ENCODE measurements around the gene KICS2. TPM values are rescaled to one million over a fixed set of nuclear protein-coding genes. Genes with fewer than 3 reads are reported as not detected.

KICS2 gene
- total and polyA plus RNA-seq, 2 of the 13 experiments (the other 11 are each of a cell fraction or from before 2014, with no cell fraction given): 3.5 to 6.6 TPM

DNA sequence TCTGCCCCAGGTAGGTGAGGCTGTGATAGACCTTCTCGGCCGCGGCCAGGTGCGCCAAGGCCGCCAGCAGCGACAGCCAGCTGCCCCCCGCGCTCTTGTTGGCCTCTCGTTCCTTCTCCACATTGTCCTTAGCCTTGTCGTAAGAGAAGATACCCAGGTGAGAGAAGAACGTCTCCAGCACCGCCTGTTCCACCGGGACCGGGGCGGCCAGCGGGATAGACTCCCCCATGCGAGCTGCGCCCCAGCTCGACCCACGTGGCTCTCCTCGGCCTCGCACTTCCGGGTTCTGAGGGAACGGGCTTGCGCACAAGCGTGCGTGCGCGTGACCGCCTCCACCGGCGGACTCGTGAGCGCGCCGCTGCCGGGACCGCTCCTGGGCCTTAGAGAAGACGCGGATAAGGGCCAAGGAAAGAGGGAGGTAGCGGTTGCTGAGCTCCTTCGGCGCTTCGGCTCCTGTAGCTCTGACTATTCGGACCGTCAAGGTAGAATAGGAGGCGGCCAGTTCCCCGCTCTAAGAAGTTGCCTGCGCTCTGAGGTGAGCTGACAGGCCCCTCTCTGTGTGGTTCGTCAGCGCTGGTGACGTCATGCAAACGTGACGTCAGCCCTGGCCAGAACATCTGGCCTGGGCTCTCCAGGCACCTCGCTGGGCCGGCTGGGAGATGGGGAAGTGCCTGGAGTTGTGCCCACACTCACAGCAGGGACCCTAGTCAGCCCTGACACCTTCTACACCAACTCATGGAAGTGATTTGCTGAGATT is at the start of gene KICS2 (continued):
- TF ChIP-seq, protein P1, sequence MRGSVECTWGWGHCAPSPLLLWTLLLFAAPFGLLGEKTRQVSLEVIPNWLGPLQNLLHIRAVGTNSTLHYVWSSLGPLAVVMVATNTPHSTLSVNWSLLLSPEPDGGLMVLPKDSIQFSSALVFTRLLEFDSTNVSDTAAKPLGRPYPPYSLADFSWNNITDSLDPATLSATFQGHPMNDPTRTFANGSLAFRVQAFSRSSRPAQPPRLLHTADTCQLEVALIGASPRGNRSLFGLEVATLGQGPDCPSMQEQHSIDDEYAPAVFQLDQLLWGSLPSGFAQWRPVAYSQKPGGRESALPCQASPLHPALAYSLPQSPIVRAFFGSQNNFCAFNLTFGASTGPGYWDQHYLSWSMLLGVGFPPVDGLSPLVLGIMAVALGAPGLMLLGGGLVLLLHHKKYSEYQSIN (CRISPR knock-in tag; IDR thresholded peaks at IDR 0.05; ENCODE audit: borderline replicate concordance): no peak
- TF ChIP-seq ASH2L (IDR thresholded peaks at IDR 0.05; ENCODE audit: insufficient read length, low read depth, low read length) (peak; percentile 96), ZNF124 (CRISPR knock-in tag; IDR thresholded peaks at IDR 0.05) (no peak), ZNF562 (CRISPR knock-in tag; IDR thresholded peaks at IDR 0.05; ENCODE audit: borderline replicate concordance) (no peak), KLF9 (CRISPR knock-in tag; IDR thresholded peaks at IDR 0.05; ENCODE audit: low read depth) (0 out of 2 replicates have a peak, but pooled peaks have one; percentile 56), POLR2AphosphoS2 (IDR thresholded peaks at IDR 0.05; ENCODE audit: low read depth, low read length) (no peak; the same call in 1 of the 2 replicates), ZMYM4 (CRISPR knock-in tag; IDR thresholded peaks at IDR 0.05) (peak; percentile 83; the same call in 1 of the 2 replicates), MLLT10 (CRISPR knock-in tag; IDR thresholded peaks at IDR 0.05) (no peak), NR3C1 (CRISPR knock-in tag; IDR thresholded peaks at IDR 0.05) (0 out of 2 replicates have a peak, but pooled peaks have one; percentile 46), CCAR2 (optimal IDR thresholded peaks at IDR 0.05; ENCODE audit: low read depth, low read length) (no peak), ZC3H13 (CRISPR knock-in tag; IDR thresholded peaks at IDR 0.05) (no peak), ZBTB7B (CRISPR knock-in tag; IDR thresholded peaks at IDR 0.05) (0 out of 2 replicates have a peak, but pooled peaks have one; percentile 47), NR2F2 (IDR thresholded peaks at IDR 0.05; ENCODE audit: borderline replicate concordance, low read depth) (no peak; the same call in 1 of the 2 replicates)
- TF ChIP-seq, protein P2, sequence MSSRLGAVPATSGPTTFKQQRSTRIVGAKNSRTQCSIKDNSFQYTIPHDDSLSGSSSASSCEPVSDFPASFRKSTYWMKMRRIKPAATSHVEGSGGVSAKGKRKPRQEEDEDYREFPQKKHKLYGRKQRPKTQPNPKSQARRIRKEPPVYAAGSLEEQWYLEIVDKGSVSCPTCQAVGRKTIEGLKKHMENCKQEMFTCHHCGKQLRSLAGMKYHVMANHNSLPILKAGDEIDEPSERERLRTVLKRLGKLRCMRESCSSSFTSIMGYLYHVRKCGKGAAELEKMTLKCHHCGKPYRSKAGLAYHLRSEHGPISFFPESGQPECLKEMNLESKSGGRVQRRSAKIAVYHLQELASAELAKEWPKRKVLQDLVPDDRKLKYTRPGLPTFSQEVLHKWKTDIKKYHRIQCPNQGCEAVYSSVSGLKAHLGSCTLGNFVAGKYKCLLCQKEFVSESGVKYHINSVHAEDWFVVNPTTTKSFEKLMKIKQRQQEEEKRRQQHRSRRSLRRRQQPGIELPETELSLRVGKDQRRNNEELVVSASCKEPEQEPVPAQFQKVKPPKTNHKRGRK (CRISPR knock-in tag; IDR thresholded peaks at IDR 0.05): no peak
- TF ChIP-seq, protein P3, sequence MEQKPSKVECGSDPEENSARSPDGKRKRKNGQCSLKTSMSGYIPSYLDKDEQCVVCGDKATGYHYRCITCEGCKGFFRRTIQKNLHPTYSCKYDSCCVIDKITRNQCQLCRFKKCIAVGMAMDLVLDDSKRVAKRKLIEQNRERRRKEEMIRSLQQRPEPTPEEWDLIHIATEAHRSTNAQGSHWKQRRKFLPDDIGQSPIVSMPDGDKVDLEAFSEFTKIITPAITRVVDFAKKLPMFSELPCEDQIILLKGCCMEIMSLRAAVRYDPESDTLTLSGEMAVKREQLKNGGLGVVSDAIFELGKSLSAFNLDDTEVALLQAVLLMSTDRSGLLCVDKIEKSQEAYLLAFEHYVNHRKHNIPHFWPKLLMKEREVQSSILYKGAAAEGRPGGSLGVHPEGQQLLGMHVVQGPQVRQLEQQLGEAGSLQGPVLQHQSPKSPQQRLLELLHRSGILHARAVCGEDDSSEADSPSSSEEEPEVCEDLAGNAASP (CRISPR knock-in tag; IDR thresholded peaks at IDR 0.05; ENCODE audit: borderline replicate concordance): peak; percentile 58; the same call in 1 of the 2 replicates
- TF ChIP-seq, protein P4, sequence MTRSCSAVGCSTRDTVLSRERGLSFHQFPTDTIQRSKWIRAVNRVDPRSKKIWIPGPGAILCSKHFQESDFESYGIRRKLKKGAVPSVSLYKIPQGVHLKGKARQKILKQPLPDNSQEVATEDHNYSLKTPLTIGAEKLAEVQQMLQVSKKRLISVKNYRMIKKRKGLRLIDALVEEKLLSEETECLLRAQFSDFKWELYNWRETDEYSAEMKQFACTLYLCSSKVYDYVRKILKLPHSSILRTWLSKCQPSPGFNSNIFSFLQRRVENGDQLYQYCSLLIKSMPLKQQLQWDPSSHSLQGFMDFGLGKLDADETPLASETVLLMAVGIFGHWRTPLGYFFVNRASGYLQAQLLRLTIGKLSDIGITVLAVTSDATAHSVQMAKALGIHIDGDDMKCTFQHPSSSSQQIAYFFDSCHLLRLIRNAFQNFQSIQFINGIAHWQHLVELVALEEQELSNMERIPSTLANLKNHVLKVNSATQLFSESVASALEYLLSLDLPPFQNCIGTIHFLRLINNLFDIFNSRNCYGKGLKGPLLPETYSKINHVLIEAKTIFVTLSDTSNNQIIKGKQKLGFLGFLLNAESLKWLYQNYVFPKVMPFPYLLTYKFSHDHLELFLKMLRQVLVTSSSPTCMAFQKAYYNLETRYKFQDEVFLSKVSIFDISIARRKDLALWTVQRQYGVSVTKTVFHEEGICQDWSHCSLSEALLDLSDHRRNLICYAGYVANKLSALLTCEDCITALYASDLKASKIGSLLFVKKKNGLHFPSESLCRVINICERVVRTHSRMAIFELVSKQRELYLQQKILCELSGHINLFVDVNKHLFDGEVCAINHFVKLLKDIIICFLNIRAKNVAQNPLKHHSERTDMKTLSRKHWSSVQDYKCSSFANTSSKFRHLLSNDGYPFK (CRISPR knock-in tag; IDR thresholded peaks at IDR 0.05; ENCODE audit: borderline replicate concordance): peak; percentile 79; the same call in 1 of the 2 replicates
- TF ChIP-seq, protein P5, sequence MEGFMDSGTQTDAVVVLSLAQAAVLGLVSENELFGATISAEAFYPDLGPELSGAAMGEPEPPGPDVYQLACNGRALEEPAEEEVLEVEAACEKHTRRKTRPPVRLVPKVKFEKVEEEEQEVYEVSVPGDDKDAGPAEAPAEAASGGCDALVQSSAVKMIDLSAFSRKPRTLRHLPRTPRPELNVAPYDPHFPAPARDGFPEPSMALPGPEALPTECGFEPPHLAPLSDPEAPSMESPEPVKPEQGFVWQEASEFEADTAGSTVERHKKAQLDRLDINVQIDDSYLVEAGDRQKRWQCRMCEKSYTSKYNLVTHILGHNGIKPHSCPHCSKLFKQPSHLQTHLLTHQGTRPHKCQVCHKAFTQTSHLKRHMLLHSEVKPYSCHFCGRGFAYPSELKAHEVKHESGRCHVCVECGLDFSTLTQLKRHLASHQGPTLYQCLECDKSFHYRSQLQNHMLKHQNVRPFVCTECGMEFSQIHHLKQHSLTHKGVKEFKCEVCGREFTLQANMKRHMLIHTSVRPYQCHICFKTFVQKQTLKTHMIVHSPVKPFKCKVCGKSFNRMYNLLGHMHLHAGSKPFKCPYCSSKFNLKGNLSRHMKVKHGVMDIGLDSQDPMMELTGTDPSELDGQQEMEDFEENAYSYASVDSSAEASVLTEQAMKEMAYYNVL (CRISPR knock-in tag; IDR thresholded peaks at IDR 0.05; ENCODE audit: borderline replicate concordance): no peak
- TF ChIP-seq, protein P6, sequence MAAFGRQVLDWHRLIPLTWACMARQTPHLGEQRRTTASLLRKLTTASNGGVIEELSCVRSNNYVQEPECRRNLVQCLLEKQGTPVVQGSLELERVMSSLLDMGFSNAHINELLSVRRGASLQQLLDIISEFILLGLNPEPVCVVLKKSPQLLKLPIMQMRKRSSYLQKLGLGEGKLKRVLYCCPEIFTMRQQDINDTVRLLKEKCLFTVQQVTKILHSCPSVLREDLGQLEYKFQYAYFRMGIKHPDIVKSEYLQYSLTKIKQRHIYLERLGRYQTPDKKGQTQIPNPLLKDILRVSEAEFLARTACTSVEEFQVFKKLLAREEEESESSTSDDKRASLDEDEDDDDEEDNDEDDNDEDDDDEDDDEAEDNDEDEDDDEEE (CRISPR knock-in tag; IDR thresholded peaks at IDR 0.05): 0 out of 2 replicates have a peak, but pooled peaks have one; percentile 69
